ACC112 (cell line): ENCODE data around the gene STX3.
"Not testable (repeated sequence)": the region's sequence is repeated elsewhere in the genome, so short reads cannot be mapped to it uniquely, and the experiment has no call there.

Experiments
- H2AFZ ChIP-seq: fragments of 200-600 bp; sonication (generic); one replicate; pipeline ENCODE4 v1.6.0; 2017; ENCODE audit warnings: antibody characterized with exemption, low read length; ENCODE audit not compliant: unreplicated experiment
- H3K27ac ChIP-seq: fragments of 200-600 bp; sonication (generic); 2 replicates; pipeline ENCODE4 v1.5.1; 2014; ENCODE audit warnings: low read depth, mild to moderate bottlenecking, antibody characterized with exemption, low read length, moderate library complexity
- H3K27me3 ChIP-seq: fragments of 200-600 bp; sonication (generic); 2 replicates; pipeline ENCODE4 v1.6.1; 2014; ENCODE audit warnings: mild to moderate bottlenecking, antibody characterized with exemption, low read length, moderate library complexity, mixed read lengths; ENCODE audit not compliant: insufficient read depth
- H3K36me3 ChIP-seq: fragments of 200-600 bp; sonication (generic); 2 replicates; pipeline ENCODE4 v1.6.1; 2016; ENCODE audit warnings: mild to moderate bottlenecking, antibody characterized with exemption, low read length, moderate library complexity, mixed read lengths; ENCODE audit not compliant: insufficient read depth
- H3K4me1 ChIP-seq: fragments of 200-600 bp; sonication (generic); one replicate; pipeline ENCODE4 v1.6.1; 2016; ENCODE audit warnings: low read length, mixed read lengths; ENCODE audit not compliant: insufficient read depth, unreplicated experiment, control insufficient read depth
- H3K4me3 ChIP-seq: fragments of 200-600 bp; sonication (generic); 2 replicates; pipeline ENCODE4 v1.5.1; 2014; ENCODE audit warnings: mild to moderate bottlenecking, low read depth, low read length
- H3K79me2 ChIP-seq: fragments of 200-600 bp; sonication (generic); one replicate; pipeline ENCODE4 v1.6.0; 2016; ENCODE audit warnings: low read length; ENCODE audit not compliant: control insufficient read depth, unreplicated experiment, insufficient read depth

STX3 gene

DNA sequence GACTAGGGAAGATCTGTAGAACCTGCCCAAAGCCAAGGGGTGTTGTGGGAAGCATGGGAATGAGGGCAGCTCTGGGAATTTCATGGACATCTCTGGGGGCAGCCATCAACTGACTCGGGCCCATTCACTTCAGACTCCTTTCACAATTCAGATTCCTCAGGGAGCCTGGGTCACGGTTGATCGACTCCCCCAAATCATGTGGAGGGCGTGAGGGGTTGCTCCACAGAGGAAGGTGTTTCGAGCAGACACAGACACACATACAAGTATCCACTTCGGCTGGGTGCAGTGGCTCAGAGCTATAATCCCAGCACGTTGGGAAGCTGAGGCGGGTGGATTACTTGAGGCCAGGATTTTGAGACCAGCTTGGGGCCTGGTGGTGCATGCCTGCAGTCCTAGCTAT is 15.7 kb downstream of the STX3 start:
- Histone ChIP-seq H3K4me3 (no peak overlapping the region), H3K79me2 (peaks cover 47% of the 10 kb centered on the region), H3K36me3 (no peaks in the 10 kb centered on the region), H3K27me3 (no peaks in the 10 kb centered on the region), H3K4me1 (peaks cover 26% of the 10 kb centered on the region), H2AFZ (no peak overlapping the region), H3K27ac (no peak overlapping the region)

DNA sequence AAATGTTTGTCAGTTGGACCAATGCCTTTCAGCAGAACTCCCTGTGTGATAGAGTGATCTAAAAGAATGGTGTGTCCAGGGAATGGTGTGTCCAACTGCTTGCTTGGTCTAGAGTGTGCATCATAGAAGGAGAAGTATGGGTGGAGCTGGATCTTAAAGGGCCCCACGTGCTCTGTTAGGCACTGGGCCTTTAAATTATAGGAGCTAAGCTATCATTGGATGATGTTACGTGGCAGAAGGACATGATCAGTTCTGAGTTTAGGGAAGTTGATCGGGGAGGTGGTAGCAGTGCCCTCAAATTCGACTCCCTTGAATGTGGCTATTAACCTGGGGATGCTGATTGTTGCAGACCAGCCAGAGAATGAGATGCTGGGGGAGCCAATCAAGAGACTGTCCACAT is 16.4 kb downstream of the STX3 start:
- no peaks in the 10 kb centered on the region for H3K36me3 ChIP-seq
- H3K4me1 ChIP-seq = peaks cover 34% of the 10 kb centered on the region
- H3K4me3 ChIP-seq = no peak overlapping the region
- H3K27me3 ChIP-seq = no peaks in the 10 kb centered on the region
- H3K79me2 ChIP-seq = peaks cover 41% of the 10 kb centered on the region
- no peak overlapping the region for H2AFZ ChIP-seq
- no peak overlapping the region for H3K27ac ChIP-seq

DNA sequence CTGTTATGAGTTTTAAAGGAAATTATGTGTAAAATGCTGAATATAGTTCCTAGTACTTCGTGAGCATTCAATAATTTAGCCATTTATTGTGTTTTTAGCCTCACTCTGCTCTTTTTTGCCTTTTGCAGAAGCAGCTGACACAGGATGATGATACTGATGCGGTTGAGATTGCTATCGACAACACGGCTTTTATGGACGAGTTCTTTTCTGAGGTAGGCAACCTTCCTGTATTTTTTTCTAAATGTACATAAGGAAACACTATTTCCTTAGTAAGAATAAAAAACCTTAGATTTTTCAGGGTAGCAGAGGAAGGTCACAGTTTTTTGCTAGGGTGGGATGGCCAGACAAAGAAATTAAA is 17.9 kb downstream of the STX3 start:
- peaks cover 31% of the 10 kb centered on the region for H3K79me2 ChIP-seq
- H3K36me3 ChIP-seq = no peaks in the 10 kb centered on the region
- peaks cover 37% of the 10 kb centered on the region for H3K4me1 ChIP-seq
- H3K27ac ChIP-seq = no peak overlapping the region
- H3K27me3 ChIP-seq = no peaks in the 10 kb centered on the region
- no peak overlapping the region for H3K4me3 ChIP-seq
- no peak overlapping the region for H2AFZ ChIP-seq

DNA sequence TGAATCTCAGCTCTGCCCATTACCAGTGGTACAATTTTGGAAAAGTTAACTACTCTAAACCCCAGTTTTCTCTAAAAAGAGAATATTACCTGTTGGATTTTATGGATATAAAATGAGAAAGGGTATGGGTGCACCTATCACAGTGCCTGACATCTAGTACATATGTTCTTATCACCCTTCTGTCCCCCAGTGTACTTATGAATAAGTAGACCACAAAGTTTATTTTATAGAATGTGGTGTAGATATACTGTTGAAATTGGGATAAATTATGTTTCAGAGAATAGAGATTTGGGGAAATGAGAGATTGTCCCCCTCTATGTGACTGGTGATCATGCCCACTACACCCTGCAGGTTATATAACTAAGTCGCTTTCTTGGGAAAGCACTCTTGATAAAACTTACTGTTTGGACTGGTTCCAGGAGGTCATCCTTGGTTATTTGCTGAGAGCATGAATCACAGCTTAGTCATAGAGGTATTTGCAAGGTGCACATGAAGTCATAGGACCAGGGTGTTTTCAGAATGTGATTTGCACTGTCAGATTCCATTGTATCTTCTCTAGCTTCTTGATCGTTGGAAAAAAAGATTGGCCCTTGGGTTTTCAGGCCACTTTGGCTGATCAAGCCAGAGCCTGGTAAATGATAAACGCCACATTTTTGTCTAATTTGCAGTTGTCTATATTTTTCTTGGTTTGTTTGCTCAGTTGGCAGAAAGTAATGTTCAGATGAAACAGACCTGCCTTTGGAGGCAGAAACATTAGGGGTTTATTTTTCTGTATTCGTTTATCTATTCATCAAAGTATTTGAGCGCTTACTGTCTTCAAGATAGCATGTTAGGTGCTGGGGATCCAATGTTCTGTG is 21.3 kb downstream of the STX3 start:
- Histone ChIP-seq H2AFZ (no peak overlapping the region), H3K79me2 (peaks cover 11% of the 10 kb centered on the region), H3K4me1 (peaks cover 18% of the 10 kb centered on the region), H3K27ac (no peak overlapping the region), H3K4me3 (no peak overlapping the region), H3K36me3 (no peaks in the 10 kb centered on the region), H3K27me3 (no peaks in the 10 kb centered on the region)

- peaks cover 4% of the 10 kb centered on the region for H3K79me2 ChIP-seq
- H3K27ac ChIP-seq = no peak overlapping the region
- H3K27me3 ChIP-seq = no peaks in the 10 kb centered on the region
- no peak overlapping the region for H2AFZ ChIP-seq
- H3K36me3 ChIP-seq = peaks cover under 1% of the 10 kb centered on the region
- peaks cover 14% of the 10 kb centered on the region for H3K4me1 ChIP-seq
- no peak overlapping the region for H3K4me3 ChIP-seq
Observed at GRCh38 chr11:59777104-59777503, 21.9 kb downstream of the STX3 start.

GRCh38 chr11:59778122-59778521 is 22.9 kb downstream of the STX3 start:
- Histone ChIP-seq H3K36me3 (peaks cover 4% of the 10 kb centered on the region), H3K4me1 (peaks cover 12% of the 10 kb centered on the region), H3K4me3 (no peak overlapping the region), H3K27ac (no peak overlapping the region), H3K79me2 (peaks cover 9% of the 10 kb centered on the region), H3K27me3 (no peaks in the 10 kb centered on the region), H2AFZ (no peak overlapping the region)

GRCh38 chr11:59779487-59779886 is 24.3 kb downstream of the STX3 start:
- Histone ChIP-seq H3K79me2 (peaks cover 9% of the 10 kb centered on the region), H3K27me3 (no peaks in the 10 kb centered on the region), H3K27ac (no peak overlapping the region), H2AFZ (no peak overlapping the region), H3K36me3 (peaks cover 4% of the 10 kb centered on the region), H3K4me3 (no peak overlapping the region), H3K4me1 (peaks cover 12% of the 10 kb centered on the region)

DNA sequence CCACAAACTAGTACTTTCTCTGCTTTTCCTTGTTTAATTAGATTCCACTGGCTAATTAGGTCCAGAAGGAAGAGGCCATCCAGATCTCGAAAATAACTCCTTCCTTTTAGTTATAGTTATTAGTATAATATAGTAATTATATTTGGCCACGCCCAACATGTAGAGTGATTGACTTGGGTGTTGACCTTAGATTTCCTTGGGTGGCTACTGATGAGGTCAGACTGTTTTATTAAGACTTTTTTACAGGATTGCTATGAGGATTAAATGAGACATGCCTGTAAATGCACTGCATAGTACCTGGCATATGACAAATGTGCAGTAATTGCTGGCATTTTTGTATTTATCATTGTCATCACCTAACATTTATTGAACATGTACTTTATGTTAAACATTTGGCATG is 26.9 kb downstream of the STX3 start:
- Histone ChIP-seq H2AFZ (no peak overlapping the region), H3K36me3 (peaks cover 4% of the 10 kb centered on the region)

GRCh38 chr11:59783632-59784090 is 28.5 kb downstream of the STX3 start:
- peaks cover 4% of the 10 kb centered on the region for H3K36me3 ChIP-seq
- H3K79me2 ChIP-seq = peaks cover 6% of the 10 kb centered on the region
- H3K27me3 ChIP-seq = no peaks in the 10 kb centered on the region
- H3K4me1 ChIP-seq = peaks cover 25% of the 10 kb centered on the region
- no peak overlapping the region for H3K4me3 ChIP-seq
- no peak overlapping the region for H3K27ac ChIP-seq
- H2AFZ ChIP-seq = no peak overlapping the region

More for the DNA sequence above, 26.9 kb downstream of the STX3 start:
- peaks cover 13% of the 10 kb centered on the region for H3K4me1 ChIP-seq
- no peak overlapping the region for H3K4me3 ChIP-seq
- no peak overlapping the region for H3K27ac ChIP-seq
- H3K79me2 ChIP-seq = peaks cover 9% of the 10 kb centered on the region
- no peaks in the 10 kb centered on the region for H3K27me3 ChIP-seq

DNA sequence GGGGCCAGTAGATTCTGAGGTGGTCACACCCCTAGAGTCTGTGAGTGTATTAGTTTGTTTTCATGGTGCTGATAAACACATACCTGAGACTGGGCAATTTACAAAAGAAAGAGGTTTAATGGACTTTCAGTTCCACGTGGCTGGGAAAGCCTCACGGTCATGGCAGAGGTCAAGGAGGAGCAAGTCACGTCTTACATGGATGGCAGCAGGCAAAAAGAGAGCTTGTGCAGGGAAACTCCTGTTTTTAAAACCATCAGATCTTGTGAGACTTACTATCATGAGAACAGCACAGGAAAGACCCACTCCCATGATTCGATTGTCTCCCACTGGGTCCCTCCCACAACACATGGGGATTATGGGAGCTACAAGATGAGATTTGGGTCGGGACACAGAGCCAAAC is 29.3 kb downstream of the STX3 start:
- H3K27ac ChIP-seq, H2AFZ ChIP-seq, H3K79me2 ChIP-seq, H3K36me3 ChIP-seq, H3K27me3 ChIP-seq, H3K4me3 ChIP-seq: not testable (repeated sequence)
- peaks cover 25% of the 10 kb centered on the region for H3K4me1 ChIP-seq

DNA sequence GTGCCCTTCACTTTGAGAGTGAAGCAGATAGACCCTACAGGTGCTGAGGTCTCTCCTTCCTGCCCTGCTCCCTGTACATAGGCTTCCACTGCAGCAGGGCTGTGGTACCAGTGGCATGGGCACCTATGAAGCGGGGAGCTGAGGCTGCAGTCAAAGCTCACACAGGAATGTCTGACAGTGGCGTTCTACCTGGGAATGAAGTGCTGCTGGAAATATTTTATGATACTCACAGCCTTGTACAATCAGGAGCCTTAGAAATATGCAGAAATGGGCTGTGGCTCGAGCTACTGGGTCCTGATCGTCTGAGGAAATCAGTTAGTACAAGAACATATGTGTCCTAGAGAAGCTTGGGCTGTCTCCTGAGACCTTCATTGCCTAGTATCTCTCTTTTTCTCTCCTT is 30.6 kb downstream of the STX3 start:
- Histone ChIP-seq H3K4me3 (no peak overlapping the region), H3K79me2 (peaks cover 6% of the 10 kb centered on the region), H3K27ac (no peak overlapping the region), H3K4me1 (peaks cover 25% of the 10 kb centered on the region), H3K27me3 (no peaks in the 10 kb centered on the region), H3K36me3 (peaks cover 14% of the 10 kb centered on the region), H2AFZ (no peak overlapping the region)
